Neuronal stem cell (in vitro differentiated cells): ENCODE data around the gene ROR1.

Experiments
- DNase-seq: peaks from one replicate; pipeline ENCODE4 v3.0.0-alpha.2; 2013; ENCODE audit warnings: low spot score
- H2AFZ ChIP-seq: one replicate; pipeline ENCODE4 v1.6.1; 2013; ENCODE audit warnings: mild to moderate bottlenecking, low read length, inconsistent platforms
- H2AK5ac ChIP-seq: 2 replicates; pipeline ENCODE4 v1.6.1; 2013; ENCODE audit warnings: low read depth, mild to moderate bottlenecking, inconsistent platforms, low read length, moderate library complexity, mixed read lengths
- H2BK120ac ChIP-seq: 2 replicates; pipeline ENCODE4 v1.6.1; 2013; ENCODE audit warnings: low read depth, mild to moderate bottlenecking, inconsistent platforms, low read length, moderate library complexity, mixed read lengths
- H2BK12ac ChIP-seq: one replicate; pipeline ENCODE4 v1.6.1; 2013; ENCODE audit warnings: low read length, inconsistent platforms
- H2BK15ac ChIP-seq: 2 replicates; pipeline ENCODE4 v1.6.1; 2013; ENCODE audit warnings: mild to moderate bottlenecking, low read length, inconsistent platforms, mixed read lengths
- H2BK5ac ChIP-seq: one replicate; pipeline ENCODE4 v1.6.1; 2013; ENCODE audit warnings: inconsistent platforms, mild to moderate bottlenecking, low read length, moderate library complexity
- H3K14ac ChIP-seq: one replicate; pipeline ENCODE4 v1.6.1; 2013; ENCODE audit warnings: low read length, inconsistent platforms
- H3K18ac ChIP-seq: 2 replicates; pipeline ENCODE4 v1.6.1; 2013; ENCODE audit warnings: low read length, inconsistent platforms
- H3K23ac ChIP-seq: 2 replicates; pipeline ENCODE4 v1.6.1; 2013; ENCODE audit warnings: low read depth, mild to moderate bottlenecking, mixed read lengths, low read length, inconsistent platforms; ENCODE audit not compliant: poor library complexity
- H3K27ac ChIP-seq: replicated peaks from 3 replicates; pipeline ENCODE4 v1.5.1; 2013; ENCODE audit warnings: low read length, inconsistent platforms
- H3K27me3 ChIP-seq, 3 experiments: 2 replicates each; pipeline ENCODE4 v1.6.1; 2013; ENCODE audit warnings: low read length in 3 of 3, mild to moderate bottlenecking in 2 of 3, inconsistent platforms in 1 of 3, low read depth in 1 of 3, mixed read lengths in 1 of 3, moderate library complexity in 1 of 3; ENCODE audit not compliant: control insufficient read depth in 3 of 3, insufficient read depth in 3 of 3
- H3K36me3 ChIP-seq, 2 donors: replicated peaks in 1 of 2; 2 replicates each; pipeline ENCODE4 v1.6.1; 2013; ENCODE audit warnings: low read length in 2 of 2; ENCODE audit not compliant: control insufficient read depth in 2 of 2, insufficient read depth in 2 of 2
- H3K4ac ChIP-seq: 2 replicates; pipeline ENCODE4 v1.6.1; 2013; ENCODE audit warnings: inconsistent platforms, mild to moderate bottlenecking, low read length, moderate library complexity
- H3K4me1 ChIP-seq, 2 donors: 1 replicate in 1 of 2; 2 replicates in 1 of 2; pipeline ENCODE4 v1.6.1; 2013; ENCODE audit warnings: low read length in 2 of 2, low read depth in 1 of 2; ENCODE audit not compliant: control insufficient read depth in 2 of 2, insufficient read depth in 1 of 2
- H3K4me2 ChIP-seq: one replicate; pipeline ENCODE4 v1.6.1; 2013; ENCODE audit warnings: mild to moderate bottlenecking, low read length, inconsistent platforms; ENCODE audit not compliant: insufficient read depth, poor library complexity, severe bottlenecking
- H3K4me3 ChIP-seq, 2 donors: 2 replicates each; pipeline ENCODE4 v1.5.1; 2013; ENCODE audit warnings: low read length in 2 of 2, mild to moderate bottlenecking in 2 of 2, inconsistent platforms in 1 of 2, moderate library complexity in 1 of 2
- H3K79me1 ChIP-seq: one replicate; pipeline ENCODE4 v1.6.1; 2013; ENCODE audit warnings: low read depth, mild to moderate bottlenecking, inconsistent platforms, low read length, moderate library complexity
- H3K9ac ChIP-seq: one replicate; pipeline ENCODE4 v1.6.1; 2013; ENCODE audit warnings: mild to moderate bottlenecking, low read depth, low read length, inconsistent platforms; ENCODE audit not compliant: poor library complexity
- H3K9me3 ChIP-seq, 2 donors: replicated peaks in 1 of 2; 2 replicates each; pipeline versions ENCODE3 to v1.6.1; 2013; ENCODE audit warnings: low read length in 2 of 2, mild to moderate bottlenecking in 2 of 2, inconsistent platforms in 1 of 2, low read depth in 1 of 2, mixed read lengths in 1 of 2, moderate library complexity in 1 of 2; ENCODE audit not compliant: control insufficient read depth in 2 of 2, insufficient read depth in 1 of 2
- H4K8ac ChIP-seq: one replicate; pipeline ENCODE4 v1.6.1; 2013; ENCODE audit warnings: low read depth, mild to moderate bottlenecking, inconsistent platforms, low read length, moderate library complexity
- H4K91ac ChIP-seq: one replicate; pipeline ENCODE4 v1.6.1; 2013; ENCODE audit warnings: low read length, low read depth, mild to moderate bottlenecking, inconsistent platforms; ENCODE audit not compliant: poor library complexity
- WGBS, 2 donors: extraction: QIAGEN DNeasy Blood & Tissue Kit; methylation state at CpG; one replicate each; pipeline ENCODE4 v1.1.7; 2013; ENCODE audit warnings: missing lambda C conversion rate in 2 of 2, mixed read lengths in 1 of 2; ENCODE audit not compliant: insufficient read length in 2 of 2, insufficient replicate concordance in 1 of 2; ENCODE audit errors: extremely low coverage in 2 of 2; 5-methylcytosine and 5-hydroxymethylcytosine counted together

Gene ROR1

GRCh38 chr1:64062529-64062928 lies 288.7 kb downstream of the ROR1 start:
- DNase-seq: no peak
- H3K9ac ChIP-seq: no peak overlapping the region
- H2BK5ac ChIP-seq: no peak overlapping the region
- H3K4me3 ChIP-seq: no peak overlapping the region
- no peak overlapping the region for H3K14ac ChIP-seq
- no peak overlapping the region for H3K4ac ChIP-seq
- no peak overlapping the region for H4K8ac ChIP-seq
- H2BK12ac ChIP-seq: no peak overlapping the region
- H3K9me3 ChIP-seq: peaks cover 0 to 3% of the 10 kb centered on the region in 2 donors
- no peak overlapping the region for H2BK15ac ChIP-seq
- no peak overlapping the region for H3K23ac ChIP-seq
- no peaks in the 10 kb centered on the region for H3K4me1 ChIP-seq
- no peak overlapping the region for H3K18ac ChIP-seq
- no CpG with 5 or more reads among the region's 6 CpGs for WGBS, 2 donors
- no peaks in the 10 kb centered on the region for H3K36me3 ChIP-seq
- no peaks in the 10 kb centered on the region for H3K79me1 ChIP-seq
- no peaks in the 10 kb centered on the region for H3K27me3 ChIP-seq
- no peak overlapping the region for H2AFZ ChIP-seq
- H4K91ac ChIP-seq: no peak overlapping the region
- H2AK5ac ChIP-seq: no peak overlapping the region
- no peak overlapping the region for H3K4me2 ChIP-seq
- H2BK120ac ChIP-seq: no peak overlapping the region
- H3K27ac ChIP-seq: no peak overlapping the region

- Histone ChIP-seq H3K27ac (no peak overlapping the region), H3K79me1 (no peaks in the 10 kb centered on the region), H3K27me3 (no peaks in the 10 kb centered on the region), H3K4me3 (no peak overlapping the region), H3K9me3 (peaks cover 0 to 3% of the 10 kb centered on the region in 2 donors), H3K36me3 (no peaks in the 10 kb centered on the region), H2AFZ (no peak overlapping the region), H2BK15ac (no peak overlapping the region), H4K8ac (no peak overlapping the region), H4K91ac (no peak overlapping the region), H3K9ac (no peak overlapping the region), H3K23ac (no peak overlapping the region), H3K18ac (no peak overlapping the region), H2BK12ac (no peak overlapping the region), H2BK5ac (no peak overlapping the region), H3K4ac (no peak overlapping the region), H3K14ac (no peak overlapping the region), H3K4me1 (no peaks in the 10 kb centered on the region), H2BK120ac (no peak overlapping the region), H2AK5ac (no peak overlapping the region), H3K4me2 (no peak overlapping the region)
- no peak for DNase-seq
- WGBS, 2 donors: no CpG with 5 or more reads among the region's 2 CpGs
These were observed 289.2 kb downstream of the ROR1 start for GRCh38 chr1:64062941-64063581.

- H4K91ac ChIP-seq: no peak overlapping the region
- no CpG with 5 or more reads among the region's 2 CpGs for WGBS, 2 donors
These were observed 291.8 kb downstream of the ROR1 start for GRCh38 chr1:64065571-64065970.

GRCh38 chr1:64072089-64072793 lies 298.4 kb downstream of the ROR1 start:
- no peaks in the 10 kb centered on the region for H3K27me3 ChIP-seq
- no peak overlapping the region for H3K9ac ChIP-seq
- H3K36me3 ChIP-seq: no peaks in the 10 kb centered on the region
- no peak overlapping the region for H2BK12ac ChIP-seq
- H2AK5ac ChIP-seq: no peak overlapping the region
- H2BK5ac ChIP-seq: no peak overlapping the region
- no peak overlapping the region for H2BK15ac ChIP-seq
- no peak overlapping the region for H3K23ac ChIP-seq
- H3K4me1 ChIP-seq: peaks cover 0 to 11% of the 10 kb centered on the region in 2 donors
- no peak for DNase-seq
- no peak overlapping the region for H3K4me3 ChIP-seq
- WGBS, 2 donors: no CpG with 5 or more reads among the region's 5 CpGs
- no peaks in the 10 kb centered on the region for H3K79me1 ChIP-seq
- no peak overlapping the region for H3K14ac ChIP-seq
- H3K9me3 ChIP-seq: no peaks in the 10 kb centered on the region
- H2BK120ac ChIP-seq: no peak overlapping the region
- no peak overlapping the region for H3K4ac ChIP-seq
- H4K8ac ChIP-seq: no peak overlapping the region
- H3K4me2 ChIP-seq: no peak overlapping the region
- H3K27ac ChIP-seq: no peak overlapping the region
- H4K91ac ChIP-seq: no peak overlapping the region
- H3K18ac ChIP-seq: no peak overlapping the region
- H2AFZ ChIP-seq: no peak overlapping the region

More at GRCh38 chr1:64065571-64065970, 291.8 kb downstream of the ROR1 start:
- no peak overlapping the region for H3K23ac ChIP-seq
- H3K4me2 ChIP-seq: no peak overlapping the region
- no peak overlapping the region for H2AFZ ChIP-seq
- no peak overlapping the region for H2BK5ac ChIP-seq
- no peaks in the 10 kb centered on the region for H3K27me3 ChIP-seq
- H3K4me3 ChIP-seq: no peak overlapping the region
- no peaks in the 10 kb centered on the region for H3K36me3 ChIP-seq
- no peaks in the 10 kb centered on the region for H3K9me3 ChIP-seq
- no peak overlapping the region for H4K8ac ChIP-seq
- no peak overlapping the region for H3K9ac ChIP-seq
- H3K4ac ChIP-seq: no peak overlapping the region
- no peaks in the 10 kb centered on the region for H3K4me1 ChIP-seq
- no peak overlapping the region for H3K27ac ChIP-seq
- H2BK12ac ChIP-seq: no peak overlapping the region
- no peak overlapping the region for H2BK120ac ChIP-seq
- no peaks in the 10 kb centered on the region for H3K79me1 ChIP-seq
- H3K14ac ChIP-seq: no peak overlapping the region
- no peak overlapping the region for H2BK15ac ChIP-seq
- DNase-seq: no peak
- H3K18ac ChIP-seq: no peak overlapping the region
- H2AK5ac ChIP-seq: no peak overlapping the region
